ENCODE measurements around the gene LARP4.
"Not testable (repeated sequence)": the region's sequence is repeated elsewhere in the genome, so short reads cannot be mapped to it uniquely, and the experiment has no call there.

The LARP4 gene

DNA sequence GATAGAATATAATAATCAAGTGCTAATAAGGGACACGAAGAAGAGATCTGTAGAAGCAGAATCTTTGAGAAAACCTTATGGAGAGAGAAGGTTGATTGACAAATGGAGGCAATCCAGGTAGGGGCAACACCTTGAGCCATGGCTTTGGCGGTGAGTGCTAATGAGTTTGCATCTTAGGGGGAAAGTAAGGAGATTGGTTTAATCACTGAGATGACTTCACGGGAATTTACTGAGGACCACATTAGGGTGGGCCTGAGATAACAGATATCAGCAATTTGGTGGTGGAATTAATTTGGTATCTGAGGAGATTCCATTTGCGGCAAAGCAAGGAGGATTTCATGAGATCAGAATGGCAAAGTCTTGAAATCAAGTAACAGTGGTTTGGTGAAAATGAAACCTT lies 1.8 kb upstream of the LARP4 start:
- no peak overlapping the region for H3K4me3 ChIP-seq (ENCODE audit: low read length)
- no peak for DNase-seq (ENCODE audit: low read depth, low spot score)

GRCh38 chr12:50400104-50400637 lies 514 bp upstream of the LARP4 start:
- peak overlapping the region; percentile 76 for H3K4me3 ChIP-seq (ENCODE audit: low read length)
- peak; percentile 6 for DNase-seq (ENCODE audit: low read depth, low spot score)

DNA sequence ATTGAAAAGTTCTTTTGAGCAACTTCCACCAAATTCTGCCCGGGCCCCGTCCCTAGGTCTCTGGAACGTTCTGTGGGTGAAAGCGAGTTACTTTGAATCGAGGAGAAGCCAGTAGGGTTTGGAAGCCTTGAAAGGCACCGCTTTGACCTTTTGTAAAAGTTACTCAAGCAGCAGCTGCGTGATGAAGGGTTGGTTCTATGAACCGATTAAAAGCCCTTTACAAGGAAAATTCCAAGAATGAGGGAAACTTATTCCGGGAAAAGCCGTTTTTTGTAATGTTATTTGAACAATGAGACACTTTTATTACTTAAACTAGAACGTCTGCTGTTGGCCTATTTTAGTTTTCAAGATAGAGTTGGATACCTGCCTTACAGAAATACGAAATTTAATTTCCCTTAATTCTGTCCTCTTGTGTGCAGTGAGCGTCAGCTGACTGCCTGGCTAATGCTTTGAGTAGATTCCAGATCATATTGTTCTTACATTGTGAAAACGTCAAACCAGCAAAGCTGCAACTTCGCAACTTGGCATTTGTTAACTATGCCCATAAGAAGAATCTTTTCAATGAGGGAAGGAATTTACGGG lies 906 bp downstream of the LARP4 start:
- DNase-seq (ENCODE audit: low read depth, low spot score): peak; percentile 5

GRCh38 chr12:50402264-50403000 lies 1.7 kb downstream of the LARP4 start:
- peak overlapping the region; percentile 76 for H3K4me3 ChIP-seq (ENCODE audit: low read length)
- no peak for DNase-seq (ENCODE audit: low read depth, low spot score)

More for the DNA sequence above, 906 bp downstream of the LARP4 start:
- H3K4me3 ChIP-seq (ENCODE audit: low read length): peak overlapping the region; percentile 76

DNA sequence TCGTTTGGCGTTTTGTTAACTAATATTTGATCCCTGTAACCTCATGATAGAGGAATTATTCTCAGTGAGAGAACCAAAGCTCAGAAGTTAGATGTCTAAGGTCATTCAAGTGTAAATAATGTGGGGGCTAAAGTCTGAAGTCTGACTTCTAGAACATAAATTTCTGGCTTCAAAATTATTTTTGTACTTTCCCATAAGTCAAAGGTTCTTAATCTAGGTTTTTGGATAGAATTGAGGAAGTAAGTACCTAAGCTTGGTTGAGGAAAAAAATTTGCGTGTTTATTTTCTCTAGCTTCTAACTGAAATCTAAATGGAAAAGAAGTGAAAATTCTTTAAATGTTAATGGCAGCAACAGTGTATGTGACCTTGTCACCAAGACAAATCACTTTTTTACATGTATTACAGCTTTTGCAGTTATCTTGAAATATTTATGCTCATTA lies 2.3 kb downstream of the LARP4 start:
- H3K4me3 ChIP-seq (ENCODE audit: low read length): no peak overlapping the region

DNA sequence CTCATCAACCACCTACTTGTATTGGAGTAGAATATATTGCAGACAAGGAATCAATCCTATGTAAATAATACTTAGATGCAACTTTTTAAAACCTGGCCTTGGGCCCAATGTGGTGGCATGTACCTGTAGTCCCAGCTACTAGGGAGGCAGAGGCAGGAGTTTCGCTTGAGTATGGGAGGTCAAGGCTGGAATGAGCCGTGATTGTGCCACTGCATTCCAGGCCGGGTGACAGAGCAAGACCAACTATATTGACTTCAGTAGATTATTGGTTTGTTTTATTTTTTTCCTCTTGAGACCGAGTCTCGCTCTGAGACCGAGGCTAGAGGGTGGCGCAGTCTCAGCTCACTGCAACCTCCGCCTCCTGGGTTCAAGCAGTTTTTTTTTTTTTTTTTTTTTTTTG lies 3.6 kb downstream of the LARP4 start:
- no peak overlapping the region for H3K4me3 ChIP-seq (ENCODE audit: low read length)
- DNase-seq (ENCODE audit: low read depth, low spot score): no peak

More for the DNA sequence above, 2.3 kb downstream of the LARP4 start:
- DNase-seq (ENCODE audit: low read depth, low spot score): no peak

DNA sequence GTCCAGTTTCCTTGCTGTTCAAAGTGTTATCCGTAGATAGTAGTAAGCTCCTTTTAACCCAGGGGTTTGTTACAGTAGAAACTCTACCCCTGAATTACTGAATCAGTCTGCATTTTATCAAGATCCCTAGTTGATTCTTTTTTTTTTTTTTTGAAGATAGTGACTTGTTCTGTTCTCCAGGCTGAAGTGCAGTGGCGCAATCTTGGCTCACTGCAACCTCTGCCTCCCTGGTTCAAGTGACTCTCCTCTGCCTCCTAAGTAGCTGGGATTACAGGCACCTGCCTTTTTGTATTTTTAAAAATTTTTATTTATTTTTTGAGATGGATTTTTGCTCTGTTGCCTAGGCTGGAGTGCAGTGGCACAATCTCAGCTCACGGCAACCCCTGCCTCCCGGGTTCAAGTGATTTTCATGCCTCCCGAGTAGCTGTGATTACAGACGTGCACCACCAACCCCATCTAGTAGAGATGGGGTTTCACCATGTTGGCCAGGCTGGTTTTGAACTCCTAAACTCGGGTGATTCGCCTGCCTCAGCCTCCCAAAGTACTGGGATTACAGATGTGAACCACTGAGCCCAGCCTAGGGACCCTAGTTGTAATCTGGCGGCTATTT lies 10.5 kb downstream of the LARP4 start:
- no peak for DNase-seq (ENCODE audit: low read depth, low spot score)
- no peak overlapping the region for H3K4me3 ChIP-seq (ENCODE audit: low read length)

DNA sequence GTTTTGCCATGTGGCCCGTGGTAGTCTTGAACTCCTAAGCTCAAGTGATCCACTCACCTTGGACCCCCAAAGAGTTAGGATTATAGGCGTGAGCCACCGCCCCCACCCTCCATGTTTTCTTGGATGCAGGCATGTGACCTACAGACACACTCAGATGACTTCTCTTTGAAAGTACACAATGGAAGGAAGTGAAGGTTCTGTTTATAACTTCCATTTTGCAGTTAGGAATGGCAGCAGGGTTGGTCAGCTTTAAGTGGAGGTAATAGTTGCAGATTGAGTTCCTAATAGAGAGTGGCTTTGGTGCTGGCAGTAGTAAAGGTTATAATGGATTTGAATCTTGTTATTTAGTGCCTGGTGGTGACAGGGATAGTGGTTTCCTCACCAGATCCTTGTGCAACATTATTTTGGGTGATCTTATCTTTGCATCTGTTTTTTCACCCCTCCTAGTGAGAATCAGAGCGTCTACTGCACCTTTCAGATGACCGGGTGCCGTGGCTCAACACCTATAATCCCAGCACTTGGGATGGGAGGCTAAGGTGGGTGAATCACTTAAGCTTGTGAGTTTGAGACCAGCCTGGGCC lies 15.3 kb downstream of the LARP4 start:
- DNase-seq (ENCODE audit: low read depth, low spot score): no peak
- H3K4me3 ChIP-seq (ENCODE audit: low read length): no peak overlapping the region

GRCh38 chr12:50419112-50419909 lies 18.6 kb downstream of the LARP4 start:
- no peak overlapping the region for H3K4me3 ChIP-seq (ENCODE audit: low read length)
- peak; percentile 11 for DNase-seq (ENCODE audit: low read depth, low spot score)

DNA sequence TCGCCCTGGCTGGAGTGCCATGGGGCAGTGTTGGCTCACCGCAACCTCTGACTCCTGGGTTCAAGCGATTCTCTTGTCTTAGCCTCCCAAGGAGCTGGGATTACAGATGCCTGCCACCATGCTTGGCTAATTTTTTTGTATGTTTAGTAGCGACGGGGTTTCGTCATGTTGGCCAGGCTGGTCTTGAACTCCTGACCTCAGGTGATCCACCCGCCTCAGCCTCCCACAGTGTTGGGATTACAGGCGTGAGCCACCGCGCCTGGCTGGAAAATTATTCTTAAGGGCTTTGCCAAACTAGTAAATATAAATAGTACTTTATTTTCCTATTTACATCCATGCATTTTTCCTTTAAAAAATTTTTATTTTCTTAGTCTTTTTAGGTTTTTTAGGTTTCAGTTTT lies 22.2 kb downstream of the LARP4 start:
- H3K4me3 ChIP-seq (ENCODE audit: low read length); DNase-seq (ENCODE audit: low read depth, low spot score): not testable (repeated sequence)

DNA sequence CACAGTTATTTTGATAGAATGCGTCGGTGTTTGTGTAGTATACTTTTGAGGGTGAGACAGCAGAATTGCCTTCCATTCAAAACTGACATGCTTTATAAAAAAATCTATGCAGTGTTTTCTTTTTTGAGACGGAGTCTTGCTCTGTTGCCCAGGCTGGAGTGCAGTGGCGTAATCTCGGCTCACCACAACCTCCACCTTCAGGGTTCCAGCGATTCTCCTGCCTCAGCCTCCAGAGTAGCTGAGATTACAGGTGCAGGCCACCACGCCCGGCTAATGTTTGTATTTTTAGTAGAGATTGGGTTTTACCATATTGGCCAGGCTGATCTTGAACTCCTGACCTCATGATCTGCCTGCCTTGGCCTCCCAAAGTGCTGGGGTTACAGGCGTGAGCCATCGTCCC lies 22.7 kb downstream of the LARP4 start:
- H3K4me3 ChIP-seq (ENCODE audit: low read length); DNase-seq (ENCODE audit: low read depth, low spot score): not testable (repeated sequence)

DNA sequence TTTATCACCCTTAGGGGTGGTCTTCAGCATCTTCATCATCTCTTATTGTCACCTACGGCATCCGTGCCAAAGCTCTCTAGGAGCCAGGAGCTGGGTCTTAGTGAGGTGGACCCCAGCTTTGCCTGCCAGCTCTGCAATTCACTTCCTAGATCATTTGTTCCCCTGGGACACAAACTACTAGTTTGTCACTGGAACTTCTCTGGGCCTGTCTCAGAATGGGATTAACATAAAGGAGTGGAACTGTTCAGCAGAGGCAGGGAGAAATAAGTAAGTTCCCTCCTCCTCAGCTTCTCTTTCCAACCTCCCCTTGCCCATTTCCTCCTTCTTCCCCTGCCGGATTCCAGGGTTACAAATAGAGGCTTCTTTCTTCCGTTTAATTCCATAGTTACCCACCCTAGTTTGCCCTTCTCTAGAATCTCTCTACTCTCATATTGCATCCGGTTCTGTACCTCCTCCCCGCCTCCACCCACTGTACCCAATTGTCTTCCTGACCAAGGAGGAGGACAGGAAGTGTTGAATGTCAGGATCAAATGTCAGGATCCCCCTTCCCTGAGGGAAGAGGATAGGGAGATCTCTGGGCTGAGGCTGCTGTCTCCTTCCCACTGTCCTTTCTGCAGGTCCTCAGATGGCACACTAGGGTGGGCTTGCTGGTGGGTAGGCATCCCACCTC lies 25.0 kb downstream of the LARP4 start:
- DNase-seq (ENCODE audit: low read depth, low spot score): no peak
- H3K4me3 ChIP-seq (ENCODE audit: low read length): no peak overlapping the region

GRCh38 chr12:50431656-50432055 lies 31.0 kb downstream of the LARP4 start:
- H3K4me3 ChIP-seq (ENCODE audit: low read length); DNase-seq (ENCODE audit: low read depth, low spot score): not testable (repeated sequence)

- H3K4me3 ChIP-seq (ENCODE audit: low read length): no peak overlapping the region
- no peak for DNase-seq (ENCODE audit: low read depth, low spot score)
These were observed 39.6 kb downstream of the LARP4 start for GRCh38 chr12:50440288-50440687.

DNA sequence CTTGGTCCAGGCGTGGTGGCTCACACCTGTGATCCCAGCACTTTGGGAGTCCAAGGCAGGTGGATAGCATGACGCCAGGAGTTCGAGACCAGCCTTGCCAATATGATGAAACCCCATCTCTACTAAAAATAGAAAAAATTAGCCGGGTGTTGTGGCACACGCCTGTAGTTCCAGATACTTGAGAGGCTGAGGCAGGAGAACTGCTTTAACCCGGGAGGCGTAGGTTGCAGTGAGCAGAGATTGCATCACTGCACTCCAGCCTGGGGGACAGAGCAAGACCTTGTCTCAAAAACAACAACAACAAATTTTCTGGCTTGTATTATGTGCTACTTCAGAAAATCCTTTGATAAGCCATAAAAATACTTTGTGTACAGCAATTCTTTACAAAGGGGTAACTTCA lies 41.1 kb downstream of the LARP4 start:
- no peak overlapping the region for H3K4me3 ChIP-seq (ENCODE audit: low read length)
- DNase-seq (ENCODE audit: low read depth, low spot score): no peak

DNA sequence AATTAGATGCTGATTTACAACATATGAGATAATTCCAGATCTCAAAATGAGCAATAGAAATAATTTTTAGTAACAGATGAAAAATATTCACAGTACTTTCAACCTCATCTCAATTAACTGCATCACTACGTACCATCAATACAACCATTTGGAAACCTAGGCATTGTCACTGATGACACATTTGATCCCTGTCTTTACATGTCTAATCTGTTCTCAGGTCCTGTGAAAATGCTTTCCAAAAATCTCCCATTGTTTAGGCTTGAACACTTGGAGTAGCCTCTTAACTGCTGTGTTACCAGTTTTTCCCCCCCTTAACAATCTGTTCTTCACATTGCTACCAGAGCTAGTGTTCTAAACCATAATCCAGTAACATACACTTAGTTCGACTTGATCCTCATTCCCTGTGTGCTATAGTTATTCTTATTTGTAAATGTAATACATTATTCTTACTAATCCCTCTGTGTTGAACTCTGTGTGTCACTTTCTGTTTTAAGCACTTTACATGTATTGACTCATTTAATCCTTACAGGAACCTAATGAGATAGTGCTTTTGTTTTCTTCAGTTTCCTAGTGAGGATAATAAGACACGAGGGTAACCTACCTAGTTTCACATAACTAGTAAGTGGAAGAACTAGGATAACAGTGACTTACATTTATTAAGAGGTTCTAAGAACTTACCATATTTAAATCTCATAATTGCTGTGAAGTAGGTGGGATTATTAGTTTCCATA lies 41.7 kb downstream of the LARP4 start:
- H3K4me3 ChIP-seq (ENCODE audit: low read length): no peak overlapping the region

GRCh38 chr12:50449671-50450070 lies 49.0 kb downstream of the LARP4 start:
- not testable (repeated sequence) for DNase-seq (ENCODE audit: low read depth, low spot score); H3K4me3 ChIP-seq (ENCODE audit: low read length)

More for the DNA sequence above, 41.7 kb downstream of the LARP4 start:
- DNase-seq (ENCODE audit: low read depth, low spot score): no peak

GRCh38 chr12:50452795-50453194 lies 52.1 kb downstream of the LARP4 start:
- DNase-seq (ENCODE audit: low read depth, low spot score): no peak

More at GRCh38 chr12:50452795-50453194, 52.1 kb downstream of the LARP4 start:
- no peak overlapping the region for H3K4me3 ChIP-seq (ENCODE audit: low read length)

Data from Jurkat, Clone E6-1 (cell line).